Ovary (tissue), 3 donors: ENCODE measurements around the gene TRPM5.

ENCODE experiments used
- CTCF ChIP-seq, 3 donors: fragments of 450-650 bp in 2 of 3; fragments of 200-600 bp in 1 of 3; IDR thresholded peaks; one replicate each; pipeline versions ENCODE4 v1.5.1 to v1.8.0; 2016 to 2022; ENCODE audit warnings: antibody characterized with exemption in 3 of 3, mild to moderate bottlenecking in 1 of 3
- EP300 ChIP-seq: sonication (generic); formaldehyde crosslinking; IDR thresholded peaks from one replicate; pipeline ENCODE4 v1.6.1; 2017; ENCODE audit warnings: antibody characterized with exemption
- POLR2A ChIP-seq: fragments of 450-650 bp; IDR thresholded peaks from one replicate; pipeline ENCODE4 v1.6.1; 2017; ENCODE audit warnings: antibody characterized with exemption, mild to moderate bottlenecking, moderate library complexity
- donor health status: DM: no; HTN: no; CAD: no.

DNA sequence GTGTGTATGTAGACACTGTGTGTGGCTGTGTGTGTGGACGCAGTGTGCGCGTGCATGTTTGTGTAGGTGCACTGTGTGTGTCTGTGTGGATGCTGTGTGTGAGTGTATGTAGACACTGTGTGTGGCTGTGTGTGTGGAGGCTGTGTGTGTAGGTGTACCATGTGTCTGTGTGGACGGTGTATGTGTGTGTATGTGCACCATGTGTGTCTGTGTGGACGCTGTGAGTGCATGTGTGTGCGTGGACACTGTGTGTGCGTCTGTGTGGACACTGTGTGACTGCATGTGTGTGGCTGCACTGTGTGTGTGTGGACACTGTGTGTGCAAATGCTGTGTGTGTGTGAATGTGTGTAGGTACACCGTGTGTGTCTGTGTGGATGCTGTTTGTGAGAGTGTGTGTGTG, 10.3 kb downstream of the TRPM5 start:
- TF ChIP-seq CTCF (IDR thresholded peaks at IDR 0.05) (no peak), POLR2A (no peak), EP300 (no peak)
